Measurements from ENCODE around the gene SULT4A1.

Gene SULT4A1

DNA sequence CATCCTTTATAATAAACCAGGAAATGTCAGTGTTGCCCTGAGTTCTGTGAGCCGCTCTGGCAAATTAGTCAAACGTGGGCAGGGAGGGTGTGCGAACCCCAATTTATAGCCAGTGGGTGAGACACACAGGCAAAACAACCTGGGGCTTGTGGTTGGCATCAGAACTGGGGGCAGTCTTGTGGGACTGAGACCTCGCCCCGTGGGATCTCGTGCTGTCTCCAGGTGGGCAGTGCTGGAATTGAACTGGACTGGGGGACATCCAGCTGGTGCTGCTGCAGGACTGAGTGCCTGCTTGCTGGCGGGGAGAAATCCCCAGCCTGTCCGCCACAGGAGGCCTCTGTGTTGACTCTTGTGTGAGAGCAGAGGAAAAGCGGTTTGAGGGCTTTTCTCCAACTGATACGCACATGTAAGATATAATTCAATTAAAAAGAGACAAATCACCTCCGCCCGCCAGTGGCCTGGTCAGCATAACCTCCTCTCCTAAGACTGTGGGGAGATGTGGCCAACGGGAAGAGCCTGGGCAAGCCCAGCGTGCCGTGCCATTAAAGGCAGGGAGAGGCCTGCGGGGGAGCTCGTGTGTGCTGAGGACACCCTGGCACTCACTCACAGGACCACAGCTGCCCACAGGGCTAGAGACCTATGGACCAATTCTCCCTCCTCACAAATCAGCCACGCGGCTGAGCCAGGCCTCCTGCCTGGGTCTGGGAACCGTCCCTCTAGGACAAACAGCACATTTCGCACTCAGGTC lies 18.4 kb downstream of the SULT4A1 start:
- no peak for DNase-seq

DNA sequence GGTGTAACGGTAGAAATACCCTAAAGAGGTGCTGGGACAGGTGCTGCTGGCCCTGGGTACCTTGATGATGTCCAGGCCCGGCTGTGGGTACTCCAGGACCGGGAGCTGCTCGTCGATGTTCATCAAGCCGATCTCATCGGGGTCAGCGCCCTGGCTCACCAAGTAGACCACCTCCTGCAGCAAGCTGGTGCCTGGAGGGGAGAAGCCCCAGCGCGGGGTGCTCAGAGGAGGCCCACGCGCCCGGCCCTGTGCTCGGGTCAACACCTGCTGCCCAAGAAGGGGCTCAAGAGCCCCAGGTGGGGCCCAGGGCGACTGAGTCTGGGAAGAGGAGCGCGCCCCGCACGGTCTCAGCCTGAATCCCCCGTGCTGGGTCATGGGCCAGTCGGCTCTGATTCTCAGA lies 20.6 kb downstream of the SULT4A1 start:
- DNase-seq: no peak

DNA sequence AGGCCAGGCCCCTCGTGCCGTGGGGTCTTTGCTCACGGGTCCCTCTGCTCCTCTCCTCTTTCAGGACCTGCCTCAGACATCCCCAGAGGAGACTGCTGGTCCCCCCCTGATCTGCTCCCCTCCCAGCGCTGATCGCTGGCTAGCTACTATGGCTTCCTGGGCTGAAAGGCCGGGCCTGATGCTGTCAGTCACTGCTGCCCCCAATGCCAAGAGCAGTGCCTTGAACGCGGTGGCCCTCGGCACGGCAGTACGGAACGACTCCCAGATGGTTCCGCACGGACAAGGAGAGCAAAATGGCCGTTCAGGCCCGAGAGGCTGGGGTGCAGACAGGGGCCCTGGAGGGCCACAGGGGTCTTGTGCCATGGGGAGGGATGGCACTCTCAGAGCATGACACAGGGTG lies 21.5 kb downstream of the SULT4A1 start:
- DNase-seq: no peak

DNA sequence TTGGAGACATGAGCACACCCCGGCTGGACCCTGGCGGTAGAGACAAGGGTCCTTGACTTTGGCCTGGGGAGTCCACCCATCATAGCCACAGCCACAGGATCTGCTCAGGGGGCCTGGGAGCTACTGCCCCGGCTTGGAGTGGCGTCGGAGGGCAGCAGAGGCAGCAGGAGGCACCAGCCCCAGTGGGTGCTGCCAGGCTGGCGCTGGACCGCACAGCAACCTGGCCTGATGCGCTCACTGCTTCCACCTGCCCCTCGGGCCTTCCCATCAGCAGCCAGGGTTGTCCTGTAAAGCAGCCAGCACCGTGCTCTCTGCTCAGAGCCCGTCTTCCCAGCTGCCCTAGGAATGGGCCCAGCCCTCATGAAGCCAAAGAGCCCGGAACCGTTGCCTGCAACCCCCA lies 21.9 kb downstream of the SULT4A1 start:
- no peak for DNase-seq

DNA sequence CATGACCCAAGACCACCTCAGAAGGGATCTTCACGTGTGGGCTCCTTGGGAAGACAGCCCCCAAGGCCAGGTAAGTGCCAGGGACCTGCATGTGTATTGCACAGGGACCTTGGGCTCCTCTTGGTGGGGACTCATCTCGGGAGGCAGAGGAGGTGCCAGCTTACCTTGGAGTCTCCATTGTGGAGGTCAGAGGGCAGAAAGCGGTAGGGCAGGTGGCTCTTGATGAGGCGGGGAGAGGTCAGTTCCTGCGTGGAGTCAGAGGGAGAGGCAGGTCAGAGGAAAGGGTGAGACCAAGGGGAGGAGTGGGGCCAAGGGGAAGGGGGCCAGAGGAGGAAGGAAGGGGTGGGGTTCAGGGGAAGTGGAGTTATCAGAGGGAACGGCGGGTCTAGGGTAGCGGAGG lies 22.5 kb downstream of the SULT4A1 start:
- no peak for DNase-seq

DNA sequence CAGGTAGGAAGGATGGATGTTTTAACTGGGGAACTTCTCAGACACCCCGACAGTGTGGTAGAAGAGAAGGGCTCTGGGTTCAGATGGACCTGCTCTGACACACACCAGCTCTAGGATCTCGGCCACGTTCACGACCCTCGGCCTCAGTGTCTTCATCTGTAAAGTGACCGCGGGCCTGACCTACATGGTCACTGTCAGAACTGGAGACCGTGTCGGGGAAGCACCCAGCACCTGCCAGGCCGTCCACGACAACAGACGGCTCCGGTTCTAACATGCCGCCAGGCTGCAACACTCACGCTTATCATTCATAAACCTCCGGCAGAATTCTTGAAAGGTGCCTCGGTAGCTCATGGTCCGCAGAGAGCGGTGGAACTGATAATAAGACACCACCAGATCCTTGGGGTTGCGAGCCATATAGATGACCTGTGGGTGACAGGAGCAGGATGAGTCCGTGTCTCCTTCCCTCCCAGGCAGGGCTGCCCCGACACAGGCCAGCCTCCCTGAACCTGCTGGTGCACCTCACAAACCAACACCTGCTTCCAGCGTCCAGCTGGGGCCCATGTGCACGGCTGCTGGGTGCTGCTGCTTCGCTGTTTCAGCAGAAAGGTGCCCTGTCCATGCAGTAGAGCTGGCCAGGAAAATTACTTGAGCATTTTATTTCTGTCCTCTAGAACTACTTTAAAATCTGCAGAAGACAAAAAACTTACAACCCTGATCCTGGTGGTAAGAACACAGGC lies 23.6 kb downstream of the SULT4A1 start:
- no peak for DNase-seq

DNA sequence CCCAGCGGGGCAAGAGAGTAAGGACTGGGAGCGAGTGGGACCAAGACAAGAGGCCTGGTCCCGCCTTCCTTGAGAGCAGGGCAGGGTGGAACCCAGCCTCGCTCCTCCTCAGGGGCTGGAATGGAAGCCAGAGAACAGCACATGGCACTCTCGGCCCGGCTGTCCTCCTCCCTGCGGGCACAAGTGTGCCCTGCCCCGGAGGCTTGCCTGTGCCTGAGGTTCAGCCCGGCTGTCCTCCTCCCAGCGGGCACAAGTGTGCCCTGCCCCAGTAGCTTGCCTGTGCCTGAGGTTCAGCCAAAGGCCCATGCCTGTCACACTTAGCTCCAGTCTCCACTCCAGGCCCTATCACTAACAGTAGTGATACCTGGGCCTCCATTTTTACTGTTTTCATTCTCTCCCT lies 24.2 kb downstream of the SULT4A1 start:
- no peak for DNase-seq

DNA sequence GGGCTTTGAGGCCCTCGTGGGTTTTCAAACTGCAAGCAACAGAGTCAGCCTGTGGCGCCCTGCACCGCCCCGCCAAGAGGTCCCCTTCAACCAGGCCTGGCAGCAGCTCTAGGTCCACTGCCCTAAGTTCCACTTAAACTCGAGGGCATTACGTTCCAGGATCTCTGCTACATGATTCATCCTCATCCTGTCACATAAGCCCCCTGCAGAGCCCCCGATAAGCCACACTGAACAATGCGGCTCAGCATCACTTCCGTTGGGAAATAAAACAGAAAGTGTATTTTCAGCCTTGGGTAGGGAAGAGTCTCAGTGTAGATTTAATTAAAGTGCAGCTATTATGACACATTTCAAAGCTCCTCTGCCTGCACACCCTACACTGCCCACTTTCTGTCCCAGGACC lies 24.6 kb downstream of the SULT4A1 start:
- no peak for DNase-seq

DNA sequence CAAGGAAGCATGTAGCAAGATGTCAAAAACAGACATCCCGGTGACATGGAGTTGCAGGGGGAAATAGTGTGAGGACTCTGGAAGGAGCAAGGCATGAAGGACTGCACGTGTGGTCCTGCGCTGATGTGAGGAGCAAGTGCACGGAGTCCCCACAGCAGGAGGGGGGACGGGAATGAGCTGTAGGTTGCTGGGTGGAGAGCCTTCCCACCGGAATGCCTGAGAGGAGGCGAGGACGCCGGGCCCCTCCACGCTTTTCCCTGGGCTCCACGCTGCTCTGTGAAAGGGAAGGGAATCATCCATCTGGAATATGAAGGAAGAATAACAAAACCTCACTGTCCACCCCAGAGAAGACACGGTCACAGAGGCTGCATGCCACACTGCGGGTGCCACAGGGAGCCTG lies 26.6 kb downstream of the SULT4A1 start:
- no peak for DNase-seq

DNA sequence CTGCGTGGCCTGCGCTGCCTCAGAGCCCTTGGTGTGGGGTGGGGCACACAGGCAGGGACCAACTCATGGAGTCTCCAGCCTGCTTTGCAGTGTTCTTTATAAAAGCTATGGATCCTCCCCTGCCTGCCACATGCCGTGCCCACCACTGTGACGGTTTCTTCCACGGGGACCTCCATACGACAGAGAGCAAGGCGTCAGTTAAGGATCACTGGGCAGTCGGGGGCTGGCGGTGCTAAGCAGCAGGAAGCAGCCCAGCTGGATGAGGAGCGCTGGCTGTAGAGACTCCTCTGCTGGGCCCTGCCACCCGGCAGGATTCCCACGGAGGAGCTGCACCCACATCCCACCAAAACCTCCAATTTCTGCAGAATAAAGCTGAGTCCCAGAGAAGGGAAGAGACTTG lies 27.1 kb downstream of the SULT4A1 start:
- no peak for DNase-seq

DNA sequence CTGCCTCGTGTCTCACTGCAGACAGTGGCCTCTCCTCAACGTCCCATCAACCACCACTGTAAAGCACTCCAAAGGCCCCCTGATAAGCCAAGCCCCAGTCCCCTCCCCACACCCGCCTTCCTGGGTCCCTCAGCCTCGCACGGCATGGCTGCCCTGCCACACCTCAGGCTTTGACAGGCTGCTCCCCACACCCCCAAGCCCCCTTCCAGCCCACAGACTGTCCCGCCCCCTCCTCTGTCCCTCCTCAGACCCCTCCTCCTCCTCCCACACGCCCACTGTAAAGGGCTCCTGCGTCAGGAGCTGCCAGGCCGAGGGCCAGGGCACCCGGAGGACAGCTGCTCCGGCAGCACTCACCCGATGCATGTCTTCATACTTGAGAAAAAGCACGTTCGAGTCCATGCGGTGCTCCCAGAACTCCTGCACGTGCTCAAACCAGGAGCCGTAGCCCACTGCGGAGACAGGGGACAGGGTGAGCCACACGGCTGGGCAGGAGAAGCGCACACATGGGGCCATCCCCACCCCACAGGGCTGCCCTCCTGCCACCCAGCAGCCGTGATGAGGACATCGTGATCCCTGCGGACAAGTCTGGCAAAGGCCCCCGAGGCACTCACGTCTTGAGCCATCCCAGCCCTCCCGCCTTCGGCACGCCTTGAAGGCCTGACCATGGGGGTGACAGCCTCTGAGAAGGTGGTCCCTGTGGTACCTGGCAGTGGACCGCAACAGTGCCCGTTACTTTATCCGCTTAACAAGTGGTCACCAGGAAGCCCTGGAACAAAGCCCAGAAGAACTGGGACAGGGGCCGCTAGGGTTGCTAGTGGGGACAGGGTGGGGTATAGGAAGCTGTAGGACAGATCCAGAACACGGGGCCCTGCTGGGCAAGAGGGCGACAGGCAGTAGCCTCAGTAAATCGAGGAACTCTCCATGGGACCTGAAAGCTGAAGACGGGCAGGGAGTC lies 28.8 kb downstream of the SULT4A1 start:
- DNase-seq: no peak

DNA sequence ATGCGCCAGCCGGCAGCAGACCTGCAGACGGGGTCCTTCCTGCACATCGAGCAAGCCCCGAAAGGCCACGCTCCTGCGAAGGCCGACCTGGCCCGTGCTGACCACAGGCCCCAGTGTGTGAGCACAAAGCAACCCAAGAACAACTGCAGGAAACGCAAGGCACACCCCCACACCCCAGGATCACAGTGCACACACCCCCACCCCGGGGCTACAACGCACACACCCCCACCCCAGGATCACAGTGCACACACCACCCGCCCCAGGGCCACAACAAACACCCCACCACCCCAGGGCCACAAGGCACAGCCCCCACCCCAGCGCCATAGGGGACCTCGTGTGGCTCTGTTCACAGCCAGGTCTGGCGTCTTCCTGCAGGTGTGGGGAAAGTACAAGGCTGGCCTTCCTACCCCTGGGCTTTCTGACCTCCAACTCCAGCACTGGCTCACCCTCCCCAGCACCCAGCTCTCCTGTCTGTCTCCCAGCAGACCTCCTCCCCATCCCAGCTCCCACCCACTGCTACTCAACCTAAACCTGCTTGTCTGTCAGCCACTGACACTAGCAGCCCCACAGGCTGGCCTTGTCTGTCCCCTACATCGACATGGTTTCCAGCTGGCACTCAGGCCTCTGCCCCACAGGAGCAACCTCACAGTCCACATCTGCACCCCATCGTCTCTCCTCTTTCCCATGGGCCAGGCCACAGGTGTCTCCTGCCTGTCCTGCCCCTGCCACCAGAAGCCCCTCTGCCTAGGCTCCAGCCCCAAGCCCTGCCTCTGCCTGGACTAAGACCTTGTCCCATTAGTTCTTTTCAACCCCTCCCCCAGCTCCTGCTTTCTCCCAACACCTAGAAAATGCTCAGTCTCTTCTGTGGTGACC lies 29.7 kb downstream of the SULT4A1 start:
- DNase-seq: no peak

DNA sequence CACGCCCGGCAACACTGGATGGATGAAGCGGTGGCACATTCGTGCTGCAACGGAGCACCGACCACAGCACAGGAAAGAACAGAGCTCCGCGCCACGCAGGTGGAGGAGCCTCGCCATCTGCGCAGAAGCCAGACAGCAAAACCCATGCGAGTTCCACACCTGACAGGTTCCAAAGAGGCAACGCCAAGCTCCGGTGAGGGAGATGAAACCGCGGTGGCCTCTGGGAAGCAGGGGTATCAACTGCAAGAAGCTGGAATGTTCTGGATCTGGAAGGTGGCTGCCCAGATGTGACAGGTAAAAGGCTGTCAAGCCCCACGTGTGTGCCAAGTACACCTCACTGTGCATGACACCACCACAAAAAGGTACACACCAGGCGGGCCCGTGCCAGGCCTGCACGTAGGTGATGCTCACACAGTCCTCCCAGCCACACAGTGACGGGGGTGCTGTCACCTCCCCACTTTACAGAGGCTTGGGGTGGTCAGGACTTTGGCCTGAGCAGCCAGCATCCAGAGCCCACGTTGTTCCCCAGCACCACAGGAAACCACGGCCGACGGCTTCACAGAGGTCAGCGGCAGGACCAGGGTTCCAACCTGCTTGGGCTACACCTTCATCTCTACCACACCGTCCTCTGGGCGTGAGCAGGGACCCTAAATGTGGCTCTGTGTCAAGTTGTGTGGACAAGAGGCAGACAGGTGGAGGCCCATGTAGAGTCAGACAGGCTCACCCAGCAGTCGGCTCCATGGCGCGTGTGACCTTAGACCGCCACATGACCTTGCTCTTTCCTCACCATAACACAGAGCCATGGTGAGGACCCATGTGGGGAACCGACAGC lies 30.5 kb downstream of the SULT4A1 start:
- no peak for DNase-seq

DNA sequence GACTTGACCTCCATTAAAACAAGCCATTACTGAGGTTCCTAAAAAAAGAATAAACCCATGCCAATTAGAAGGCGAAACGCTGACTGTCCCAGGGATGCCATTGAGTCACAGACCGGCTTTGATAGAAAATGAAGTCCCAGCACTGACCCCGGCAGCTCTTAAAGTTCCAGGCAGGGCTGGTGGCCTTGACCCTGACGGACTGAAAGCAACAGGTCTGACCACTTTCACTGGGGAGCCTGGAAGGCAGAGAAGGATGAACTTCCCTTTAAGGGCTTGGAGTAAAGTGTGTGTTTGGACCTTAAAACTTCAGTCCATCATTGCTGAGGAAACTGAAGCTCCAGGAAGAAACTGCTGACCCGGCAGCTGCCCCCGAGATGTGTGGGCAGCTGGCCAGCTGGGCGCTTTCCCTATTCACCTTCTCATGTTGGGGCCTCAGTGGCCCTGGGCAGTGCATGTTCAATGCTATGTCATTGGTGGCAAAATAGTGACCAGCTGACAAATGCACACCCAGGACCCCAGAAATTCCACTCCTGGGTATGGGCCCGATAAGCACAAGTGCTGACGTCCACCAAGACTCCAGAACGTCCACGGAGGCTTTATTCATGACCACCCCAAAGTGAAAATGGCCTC lies 31.3 kb downstream of the SULT4A1 start:
- no peak for DNase-seq

DNA sequence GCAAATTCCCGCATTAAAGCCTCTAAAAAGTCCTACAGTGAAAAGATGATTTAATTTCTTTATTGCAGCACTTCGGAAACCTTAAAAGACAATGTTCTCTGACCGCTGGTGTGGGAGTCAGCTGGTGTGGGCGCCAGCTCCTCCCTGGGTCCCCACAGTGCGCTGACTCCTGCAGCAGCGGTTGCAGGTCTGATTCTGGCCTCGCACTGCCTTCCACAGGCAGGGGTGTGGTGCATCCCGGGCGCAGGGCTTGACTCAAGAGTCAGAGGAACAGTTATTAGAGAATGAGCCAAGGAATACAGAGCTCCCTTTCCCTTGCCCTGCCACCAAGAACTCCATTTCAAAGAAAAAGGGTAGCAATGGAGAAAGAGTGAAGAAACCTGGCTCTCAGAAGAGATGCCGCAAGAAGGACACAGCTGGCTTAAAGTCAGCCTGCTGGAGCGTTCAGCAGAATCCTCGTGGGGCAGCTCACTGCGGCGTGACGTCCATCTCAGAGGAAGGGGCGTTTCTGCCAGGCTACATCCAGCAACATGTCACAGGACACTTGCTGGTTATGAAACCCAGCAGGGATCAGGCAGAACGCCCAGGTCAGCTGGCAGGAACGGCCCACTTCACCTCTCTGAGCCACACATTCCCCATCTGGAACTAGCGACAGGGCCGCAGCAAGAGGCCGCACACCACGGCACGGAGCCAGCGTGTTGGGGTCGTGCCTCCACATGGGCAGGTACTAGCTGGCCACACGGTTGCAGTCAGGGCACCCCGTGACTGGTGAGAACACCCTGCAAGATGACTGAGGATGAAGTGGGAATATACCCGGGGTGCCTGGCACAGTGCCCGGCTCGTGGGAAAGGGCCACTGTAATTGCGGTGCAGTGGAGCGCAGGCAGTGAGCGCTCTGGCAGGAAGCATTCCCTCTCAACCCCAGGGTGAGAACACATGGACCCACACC lies 32.1 kb downstream of the SULT4A1 start:
- no peak for DNase-seq

DNA sequence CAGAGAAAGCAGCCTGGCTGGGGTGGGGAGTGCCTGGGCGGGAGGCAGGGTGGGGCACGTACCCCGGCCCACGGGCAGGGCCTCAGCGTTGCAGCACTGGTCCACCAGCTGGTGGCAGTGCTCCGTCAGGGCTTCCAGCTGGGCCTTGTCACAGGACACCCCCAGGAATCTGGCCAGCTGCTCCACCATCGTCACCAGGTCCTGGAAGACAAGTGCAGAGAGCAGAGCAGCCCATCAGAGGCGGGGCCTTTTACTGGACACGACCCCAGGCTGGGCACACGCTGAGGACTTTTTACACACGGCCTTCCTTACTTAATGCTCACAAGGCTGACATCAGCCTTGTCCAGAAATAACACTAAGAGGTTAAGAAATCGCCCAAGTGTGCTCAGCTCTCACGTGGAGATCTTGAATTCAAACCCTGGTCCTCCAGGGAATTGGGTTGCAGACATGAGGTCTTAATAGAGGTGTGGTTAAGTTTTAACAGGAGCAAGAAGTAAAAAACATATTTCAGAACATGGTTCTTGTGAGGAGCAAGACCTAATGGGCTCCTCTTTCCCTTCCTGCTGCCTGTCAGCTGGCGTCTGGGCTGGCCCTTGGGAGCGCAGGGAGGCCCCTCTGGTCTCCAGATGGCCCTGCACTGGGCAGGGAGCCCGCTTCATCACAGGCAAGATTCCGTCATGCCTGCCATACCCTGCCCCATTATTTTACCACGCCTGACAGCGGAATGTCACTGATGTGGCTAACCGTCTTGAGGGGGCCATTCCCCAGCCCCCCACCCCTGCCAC lies 33.1 kb downstream of the SULT4A1 start:
- no peak for DNase-seq

DNA sequence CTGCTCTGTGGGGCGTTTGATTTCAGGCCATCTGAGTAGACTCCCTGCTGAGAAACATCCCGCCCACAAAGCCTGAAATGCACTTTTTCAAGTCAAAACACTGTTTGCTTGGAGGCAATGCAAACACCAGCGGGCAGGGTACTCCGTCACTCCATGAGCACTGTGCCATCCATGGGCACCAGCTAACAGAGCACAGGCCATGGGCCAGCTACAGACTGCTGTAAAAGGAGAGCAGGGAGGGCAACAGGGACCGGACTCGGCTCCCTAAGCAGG lies 33.7 kb downstream of the SULT4A1 start:
- DNase-seq: no peak

DNA sequence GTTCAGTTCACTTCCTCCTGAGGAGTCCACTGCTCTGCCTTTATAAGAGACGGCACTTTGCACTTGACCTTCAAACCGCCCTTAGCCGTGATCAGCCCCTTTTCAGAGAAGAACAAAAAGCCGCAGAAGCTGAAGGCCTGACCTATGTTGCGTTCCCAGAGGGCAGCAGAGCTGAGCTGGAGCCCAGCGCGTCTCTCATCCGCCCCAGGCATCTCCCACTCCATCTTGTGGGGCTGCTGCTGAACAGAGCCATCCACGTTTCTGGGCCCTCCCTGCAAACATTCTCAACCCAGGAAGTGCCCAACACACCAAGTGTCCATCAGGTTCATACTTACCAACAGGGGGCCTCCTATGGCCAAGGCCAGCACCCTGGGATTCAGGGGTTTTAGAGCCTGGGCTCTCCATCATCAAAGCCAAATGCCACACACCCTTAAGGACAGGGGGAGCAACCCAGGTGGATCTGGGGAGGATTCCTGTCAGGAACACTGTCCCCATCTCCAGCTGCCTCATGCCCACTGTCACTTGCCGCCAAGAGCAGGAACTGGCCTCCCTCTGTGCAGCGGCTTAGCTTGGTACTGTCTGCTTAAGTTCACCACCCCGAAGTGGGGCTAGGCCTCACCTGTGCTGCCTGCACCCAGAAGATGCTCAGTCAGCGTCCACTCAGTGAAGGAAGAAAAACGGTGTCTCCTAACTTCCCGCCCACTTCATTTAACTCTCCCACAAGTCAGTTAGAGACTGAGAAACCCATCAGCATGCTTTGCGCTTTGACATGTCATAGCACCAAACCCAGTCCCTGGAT lies 34.2 kb downstream of the SULT4A1 start:
- DNase-seq: no peak

Measured in CD4-positive, alpha-beta T cell treated with Interleukin-21 for 1 hour (primary cell).